ENCODE data around the gene USP31. TPM values are rescaled to one million over a fixed set of nuclear protein-coding genes. Genes with fewer than 3 reads are reported as not detected.

The USP31 gene
- total and polyA plus RNA-seq, 2 of the 13 experiments (the other 11 are each of a cell fraction or from before 2014, with no cell fraction given): 22.5 to 23.3 TPM

DNA sequence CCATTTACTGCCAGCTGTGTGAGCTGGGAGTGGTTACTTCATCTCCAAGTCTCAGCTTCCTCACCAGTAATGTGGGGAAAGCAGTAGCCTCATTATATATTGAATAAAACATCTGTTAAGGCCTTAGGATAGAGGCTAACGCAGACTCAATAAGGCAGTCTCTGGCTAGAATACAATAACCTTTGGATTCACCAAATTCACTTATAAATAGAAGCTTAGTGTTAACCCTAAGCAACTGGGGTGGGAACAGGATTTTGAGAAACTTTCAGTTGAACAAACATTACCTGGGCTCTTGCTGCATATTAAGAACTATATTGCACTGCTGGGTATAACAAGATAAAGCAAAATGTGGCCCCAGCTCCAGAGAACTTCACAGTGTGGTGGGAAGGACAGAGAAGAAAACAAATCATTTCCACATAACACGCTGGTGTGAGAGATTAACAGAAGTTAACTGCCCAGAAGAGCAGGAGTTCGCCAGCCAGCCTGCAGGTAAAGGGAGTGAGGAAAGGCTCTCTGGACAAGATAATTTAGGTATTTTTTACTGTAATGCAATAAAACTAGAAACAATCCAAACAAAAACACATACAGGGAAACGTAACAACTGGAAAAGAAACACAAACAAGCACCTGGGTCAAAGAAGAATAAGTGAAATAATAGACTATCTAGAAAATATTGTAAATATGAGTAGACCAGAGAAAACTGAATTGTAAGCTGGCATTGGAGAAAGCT, 57.0 kb downstream of the USP31 start:
- H3K27me3 ChIP-seq (ENCODE audit: control insufficient read depth in 1 of 2, insufficient read depth in 2 of 2, low read length in 2 of 2): no peaks in the 10 kb centered on the region
- ChIA-PET POLR2A (interaction anchor here (0.8 to 3.8 kb wide), 5 partner anchors 9 to 57 kb away, joined by 3 to 21 read pairs (median 3); partner anchors contain the start of gene USP31), CTCF (ENCODE audit: low intra/inter-chr PET ratio, low total read pairs) (no interaction called here)
- in situ Hi-C loops (cut with HindIII; ENCODE audit: extremely low pct_ligation_motif_present, low pct_unique_long_range_greater_than_20kb): no loop called here
- ATAC-seq (peak; percentile 73), FAIRE-seq (no peak), DNase-seq (ENCODE audit: low spot score) (no peak)
- H3K4me3 ChIP-seq (replicated peaks in 1 of 3; ENCODE audit: insufficient read depth in 1 of 3, low read depth in 2 of 3, low read length in 3 of 3): peak overlapping the region in 2 of 3 experiments; percentile 5 to 29; a peak in 2 of 6 replicates
- H3K27ac ChIP-seq (ENCODE audit: extremely low read length, insufficient read depth, low read length): peak overlapping the region; percentile 67
- intact Hi-C loops (cut with micrococcal nuclease; ENCODE audit: unreplicated experiment): loop anchor here (1.0 to 5.0 kb wide), 2 partner anchors 50 to 58 kb away; no protein-coding TSS in a partner anchor
- H3K9me3 ChIP-seq (ENCODE audit: low read length): no peaks in the 10 kb centered on the region
- H3K79me2 ChIP-seq (ENCODE audit: insufficient read depth, low read length): peaks cover 14% of the 10 kb centered on the region
- peak overlapping the region; percentile 33; the same call in 1 of the 2 replicates for H3K9ac ChIP-seq (ENCODE audit: insufficient read depth, low read depth, low read length)
- no peak overlapping the region for H2AFZ ChIP-seq (ENCODE audit: low read length)
- peaks cover 55% of the 10 kb centered on the region for H3K4me1 ChIP-seq (ENCODE audit: insufficient read depth, low read length)
- BruUV-seq (replicated peaks): no TSS peak
- WGBS (ENCODE audit: low lambda C conversion rate): 65% methylated on average over 4 of the region's 4 CpGs
- no peaks in the 10 kb centered on the region for H4K20me1 ChIP-seq (ENCODE audit: insufficient read depth, low read length)
- H3K4me2 ChIP-seq (ENCODE audit: low read depth, low read length): peak overlapping the region; percentile 70
- H3K36me3 ChIP-seq (replicated peaks in 1 of 2; ENCODE audit: control insufficient read depth in 1 of 2, insufficient read depth in 2 of 2, low read length in 2 of 2): peaks cover 18 to 45% of the 10 kb centered on the region in 2 experiments
- TF ChIP-seq, protein P1, sequence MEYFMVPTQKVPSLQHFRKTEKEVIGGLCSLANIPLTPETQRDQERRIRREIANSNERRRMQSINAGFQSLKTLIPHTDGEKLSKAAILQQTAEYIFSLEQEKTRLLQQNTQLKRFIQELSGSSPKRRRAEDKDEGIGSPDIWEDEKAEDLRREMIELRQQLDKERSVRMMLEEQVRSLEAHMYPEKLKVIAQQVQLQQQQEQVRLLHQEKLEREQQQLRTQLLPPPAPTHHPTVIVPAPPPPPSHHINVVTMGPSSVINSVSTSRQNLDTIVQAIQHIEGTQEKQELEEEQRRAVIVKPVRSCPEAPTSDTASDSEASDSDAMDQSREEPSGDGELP (IDR thresholded peaks at IDR 0.05; ENCODE audit: borderline replicate concordance, low read depth): 0 out of 2 replicates have a peak, but pooled peaks have one; percentile 14
- TF ChIP-seq TFDP2 (CRISPR knock-in tag; IDR thresholded peaks at IDR 0.05) (0 out of 2 replicates have a peak, but pooled peaks have one; percentile 11), NCOR1 (IDR thresholded peaks at IDR 0.05; ENCODE audit: borderline replicate concordance, low read length) (0 out of 2 replicates have a peak, but pooled peaks have one; percentile 12), ZNF547 (CRISPR knock-in tag; IDR thresholded peaks at IDR 0.05) (no peak), ZNF629 (CRISPR knock-in tag; conservative IDR thresholded peaks at IDR 0.05) (0 out of 2 replicates have a peak, but pooled peaks have one; percentile 45), NFIC (IDR thresholded peaks at IDR 0.05; ENCODE audit: low read length) (0 out of 2 replicates have a peak, but pooled peaks have one; percentile 27), KLF11 (CRISPR knock-in tag; IDR thresholded peaks at IDR 0.05) (0 out of 2 replicates have a peak, but pooled peaks have one; percentile 57)
- TF ChIP-seq, protein P2, sequence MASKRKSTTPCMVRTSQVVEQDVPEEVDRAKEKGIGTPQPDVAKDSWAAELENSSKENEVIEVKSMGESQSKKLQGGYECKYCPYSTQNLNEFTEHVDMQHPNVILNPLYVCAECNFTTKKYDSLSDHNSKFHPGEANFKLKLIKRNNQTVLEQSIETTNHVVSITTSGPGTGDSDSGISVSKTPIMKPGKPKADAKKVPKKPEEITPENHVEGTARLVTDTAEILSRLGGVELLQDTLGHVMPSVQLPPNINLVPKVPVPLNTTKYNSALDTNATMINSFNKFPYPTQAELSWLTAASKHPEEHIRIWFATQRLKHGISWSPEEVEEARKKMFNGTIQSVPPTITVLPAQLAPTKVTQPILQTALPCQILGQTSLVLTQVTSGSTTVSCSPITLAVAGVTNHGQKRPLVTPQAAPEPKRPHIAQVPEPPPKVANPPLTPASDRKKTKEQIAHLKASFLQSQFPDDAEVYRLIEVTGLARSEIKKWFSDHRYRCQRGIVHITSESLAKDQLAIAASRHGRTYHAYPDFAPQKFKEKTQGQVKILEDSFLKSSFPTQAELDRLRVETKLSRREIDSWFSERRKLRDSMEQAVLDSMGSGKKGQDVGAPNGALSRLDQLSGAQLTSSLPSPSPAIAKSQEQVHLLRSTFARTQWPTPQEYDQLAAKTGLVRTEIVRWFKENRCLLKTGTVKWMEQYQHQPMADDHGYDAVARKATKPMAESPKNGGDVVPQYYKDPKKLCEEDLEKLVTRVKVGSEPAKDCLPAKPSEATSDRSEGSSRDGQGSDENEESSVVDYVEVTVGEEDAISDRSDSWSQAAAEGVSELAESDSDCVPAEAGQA (IDR thresholded peaks at IDR 0.05; ENCODE audit: low read depth): no peak
- TF ChIP-seq, protein P2 (CRISPR knock-in tag; IDR thresholded peaks at IDR 0.05; ENCODE audit: borderline replicate concordance): 0 out of 2 replicates have a peak, but pooled peaks have one; percentile 47
- TF ChIP-seq, protein P3, sequence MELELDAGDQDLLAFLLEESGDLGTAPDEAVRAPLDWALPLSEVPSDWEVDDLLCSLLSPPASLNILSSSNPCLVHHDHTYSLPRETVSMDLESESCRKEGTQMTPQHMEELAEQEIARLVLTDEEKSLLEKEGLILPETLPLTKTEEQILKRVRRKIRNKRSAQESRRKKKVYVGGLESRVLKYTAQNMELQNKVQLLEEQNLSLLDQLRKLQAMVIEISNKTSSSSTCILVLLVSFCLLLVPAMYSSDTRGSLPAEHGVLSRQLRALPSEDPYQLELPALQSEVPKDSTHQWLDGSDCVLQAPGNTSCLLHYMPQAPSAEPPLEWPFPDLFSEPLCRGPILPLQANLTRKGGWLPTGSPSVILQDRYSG (CRISPR knock-in tag; IDR thresholded peaks at IDR 0.05): no peak
- TF ChIP-seq, protein P4, sequence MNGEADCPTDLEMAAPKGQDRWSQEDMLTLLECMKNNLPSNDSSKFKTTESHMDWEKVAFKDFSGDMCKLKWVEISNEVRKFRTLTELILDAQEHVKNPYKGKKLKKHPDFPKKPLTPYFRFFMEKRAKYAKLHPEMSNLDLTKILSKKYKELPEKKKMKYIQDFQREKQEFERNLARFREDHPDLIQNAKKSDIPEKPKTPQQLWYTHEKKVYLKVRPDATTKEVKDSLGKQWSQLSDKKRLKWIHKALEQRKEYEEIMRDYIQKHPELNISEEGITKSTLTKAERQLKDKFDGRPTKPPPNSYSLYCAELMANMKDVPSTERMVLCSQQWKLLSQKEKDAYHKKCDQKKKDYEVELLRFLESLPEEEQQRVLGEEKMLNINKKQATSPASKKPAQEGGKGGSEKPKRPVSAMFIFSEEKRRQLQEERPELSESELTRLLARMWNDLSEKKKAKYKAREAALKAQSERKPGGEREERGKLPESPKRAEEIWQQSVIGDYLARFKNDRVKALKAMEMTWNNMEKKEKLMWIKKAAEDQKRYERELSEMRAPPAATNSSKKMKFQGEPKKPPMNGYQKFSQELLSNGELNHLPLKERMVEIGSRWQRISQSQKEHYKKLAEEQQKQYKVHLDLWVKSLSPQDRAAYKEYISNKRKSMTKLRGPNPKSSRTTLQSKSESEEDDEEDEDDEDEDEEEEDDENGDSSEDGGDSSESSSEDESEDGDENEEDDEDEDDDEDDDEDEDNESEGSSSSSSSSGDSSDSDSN (CRISPR knock-in tag; IDR thresholded peaks at IDR 0.05): 0 out of 2 replicates have a peak, but pooled peaks have one; percentile 23

Measured in HepG2 (cell line).